ENCODE data around the gene DCDC2B.

Gene DCDC2B

DNA sequence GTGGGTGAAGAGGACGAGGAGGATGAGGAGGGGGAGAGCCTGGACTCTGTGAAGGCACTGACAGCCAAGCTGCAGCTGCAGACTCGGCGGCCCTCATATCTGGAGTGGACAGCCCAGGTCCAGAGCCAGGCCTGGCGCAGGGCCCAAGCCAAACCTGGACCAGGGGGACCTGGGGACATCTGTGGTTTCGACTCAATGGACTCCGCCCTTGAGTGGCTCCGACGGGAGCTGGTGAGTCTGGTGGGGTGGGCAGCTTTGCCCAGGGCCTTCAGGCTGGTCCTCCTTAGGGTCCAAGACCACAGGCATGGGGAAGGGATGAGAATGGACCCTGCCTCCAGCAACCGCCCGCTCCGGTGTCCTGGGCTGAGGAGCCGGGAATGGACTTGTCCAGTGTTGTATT, 38.6 kb downstream of the DCDC2B start:
- ChIA-PET POLR2A (no interaction called here), CTCF (interaction anchor here (1.1 to 14.4 kb wide), 22 partner anchors 9 to 127 kb away, joined by 3 to 156 read pairs (median 7); partner anchors contain the start of gene TXLNA)
- no peak for DNase-seq (ENCODE audit: extremely low spot score)
- TF ChIP-seq, protein P1, sequence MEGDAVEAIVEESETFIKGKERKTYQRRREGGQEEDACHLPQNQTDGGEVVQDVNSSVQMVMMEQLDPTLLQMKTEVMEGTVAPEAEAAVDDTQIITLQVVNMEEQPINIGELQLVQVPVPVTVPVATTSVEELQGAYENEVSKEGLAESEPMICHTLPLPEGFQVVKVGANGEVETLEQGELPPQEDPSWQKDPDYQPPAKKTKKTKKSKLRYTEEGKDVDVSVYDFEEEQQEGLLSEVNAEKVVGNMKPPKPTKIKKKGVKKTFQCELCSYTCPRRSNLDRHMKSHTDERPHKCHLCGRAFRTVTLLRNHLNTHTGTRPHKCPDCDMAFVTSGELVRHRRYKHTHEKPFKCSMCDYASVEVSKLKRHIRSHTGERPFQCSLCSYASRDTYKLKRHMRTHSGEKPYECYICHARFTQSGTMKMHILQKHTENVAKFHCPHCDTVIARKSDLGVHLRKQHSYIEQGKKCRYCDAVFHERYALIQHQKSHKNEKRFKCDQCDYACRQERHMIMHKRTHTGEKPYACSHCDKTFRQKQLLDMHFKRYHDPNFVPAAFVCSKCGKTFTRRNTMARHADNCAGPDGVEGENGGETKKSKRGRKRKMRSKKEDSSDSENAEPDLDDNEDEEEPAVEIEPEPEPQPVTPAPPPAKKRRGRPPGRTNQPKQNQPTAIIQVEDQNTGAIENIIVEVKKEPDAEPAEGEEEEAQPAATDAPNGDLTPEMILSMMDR (IDR thresholded peaks at IDR 0.05; ENCODE audit: control extremely low read depth, extremely low read depth, low read depth, missing control alignments): no peak

DNA sequence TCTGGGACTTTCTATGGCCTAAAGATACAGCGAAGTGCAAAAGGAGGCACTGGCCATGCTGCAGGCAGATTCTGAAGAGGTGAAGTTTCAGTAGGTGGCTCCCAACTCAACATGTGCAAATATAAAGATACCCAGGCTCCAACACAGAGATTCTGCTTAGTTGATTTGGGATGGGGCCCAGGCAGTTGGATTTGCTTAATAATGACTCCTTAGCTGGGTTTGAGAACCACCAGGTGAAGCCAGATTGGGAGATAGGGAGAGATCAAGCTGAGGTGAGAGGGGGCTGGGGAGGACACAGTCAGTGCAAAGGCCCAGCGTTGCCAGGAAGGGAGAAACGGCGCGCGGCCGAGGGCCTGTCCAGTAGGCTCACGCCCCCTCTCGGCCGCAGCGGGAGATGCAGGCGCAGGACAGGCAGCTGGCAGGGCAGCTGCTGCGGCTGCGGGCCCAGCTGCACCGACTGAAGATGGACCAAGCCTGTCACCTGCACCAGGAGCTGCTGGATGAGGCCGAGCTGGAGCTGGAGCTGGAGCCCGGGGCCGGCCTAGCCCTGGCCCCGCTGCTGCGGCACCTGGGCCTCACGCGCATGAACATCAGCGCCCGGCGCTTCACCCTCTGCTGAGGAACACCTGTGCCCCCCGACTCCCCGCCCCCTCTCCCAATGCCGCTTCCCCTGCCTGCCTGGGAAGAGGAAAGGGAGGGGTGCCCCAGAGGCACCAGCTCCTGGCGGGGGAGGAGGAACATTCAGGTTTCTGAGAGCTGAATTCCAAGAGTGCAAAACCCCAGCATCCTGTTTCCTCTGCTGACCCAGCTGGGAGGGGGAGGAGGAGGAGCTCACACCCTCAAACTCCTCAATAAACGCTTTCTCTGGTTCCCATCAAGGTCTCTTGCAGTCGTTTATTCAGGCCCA, 39.3 kb downstream of the DCDC2B start:
- TF ChIP-seq, protein P1 (IDR thresholded peaks at IDR 0.05; ENCODE audit: control extremely low read depth, extremely low read depth, low read depth, missing control alignments): peak; percentile 94
- ChIA-PET POLR2A (interaction anchor here (1.4 to 3.5 kb wide), 2 partner anchors 86 to 88 kb away, joined by 5 to 27 read pairs; partner anchors contain the start of gene MARCKSL1), CTCF (interaction anchor here (0.6 to 14.4 kb wide), 53 partner anchors 10 to 185 kb away, joined by 3 to 156 read pairs (median 4); partner anchors contain the start of genes BSDC1, HDAC1, IQCC and MARCKSL1)
- peak; percentile 87 for DNase-seq (ENCODE audit: extremely low spot score)

DNA sequence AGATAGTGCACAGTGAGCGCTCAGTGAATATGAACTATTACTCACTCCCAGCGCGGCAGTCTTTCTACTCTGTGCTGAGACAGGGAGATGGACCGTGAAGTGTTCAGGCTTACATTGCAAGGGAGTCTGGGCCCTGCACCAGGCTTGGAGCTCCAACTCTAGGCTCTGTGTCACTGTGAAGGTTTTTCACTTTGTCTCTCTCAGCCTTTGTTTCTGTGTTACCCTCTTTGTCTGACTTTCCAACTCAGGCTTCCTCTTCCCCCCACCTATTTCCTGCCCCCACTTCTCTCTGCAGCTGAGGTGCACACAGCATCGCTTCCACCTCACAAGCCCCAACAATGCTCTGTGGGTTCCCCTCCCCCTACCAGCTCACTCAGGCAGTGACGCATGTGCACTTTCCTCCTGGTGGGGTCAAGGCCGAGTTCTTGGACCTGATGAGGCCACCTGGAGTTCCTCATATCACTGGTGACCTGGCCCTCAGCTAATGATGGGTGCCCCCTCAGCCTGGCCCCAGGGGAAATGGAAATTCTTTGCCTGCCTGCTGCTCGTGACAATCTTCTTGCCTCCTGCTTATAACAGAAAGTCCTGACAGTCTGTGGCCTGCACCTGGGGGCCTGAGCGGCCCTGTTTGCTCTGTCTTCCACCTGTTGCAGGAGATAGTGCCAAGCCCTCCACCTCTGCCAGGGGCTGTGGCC, 41.1 kb downstream of the DCDC2B start:
- CTCF ChIA-PET: interaction anchor here (1.2 to 14.4 kb wide), 12 partner anchors 9 to 187 kb away, joined by 3 to 156 read pairs (median 10); partner anchors contain the start of gene KPNA6
- DNase-seq (ENCODE audit: extremely low spot score): peak; percentile 86
- TF ChIP-seq, protein P1 (IDR thresholded peaks at IDR 0.05; ENCODE audit: control extremely low read depth, extremely low read depth, low read depth, missing control alignments): no peak
- POLR2A ChIA-PET: interaction anchor here (0.6 to 3.5 kb wide), 4 partner anchors 9 to 314 kb away, joined by 3 to 27 read pairs (median 6); partner anchors contain the start of gene MARCKSL1

DNA sequence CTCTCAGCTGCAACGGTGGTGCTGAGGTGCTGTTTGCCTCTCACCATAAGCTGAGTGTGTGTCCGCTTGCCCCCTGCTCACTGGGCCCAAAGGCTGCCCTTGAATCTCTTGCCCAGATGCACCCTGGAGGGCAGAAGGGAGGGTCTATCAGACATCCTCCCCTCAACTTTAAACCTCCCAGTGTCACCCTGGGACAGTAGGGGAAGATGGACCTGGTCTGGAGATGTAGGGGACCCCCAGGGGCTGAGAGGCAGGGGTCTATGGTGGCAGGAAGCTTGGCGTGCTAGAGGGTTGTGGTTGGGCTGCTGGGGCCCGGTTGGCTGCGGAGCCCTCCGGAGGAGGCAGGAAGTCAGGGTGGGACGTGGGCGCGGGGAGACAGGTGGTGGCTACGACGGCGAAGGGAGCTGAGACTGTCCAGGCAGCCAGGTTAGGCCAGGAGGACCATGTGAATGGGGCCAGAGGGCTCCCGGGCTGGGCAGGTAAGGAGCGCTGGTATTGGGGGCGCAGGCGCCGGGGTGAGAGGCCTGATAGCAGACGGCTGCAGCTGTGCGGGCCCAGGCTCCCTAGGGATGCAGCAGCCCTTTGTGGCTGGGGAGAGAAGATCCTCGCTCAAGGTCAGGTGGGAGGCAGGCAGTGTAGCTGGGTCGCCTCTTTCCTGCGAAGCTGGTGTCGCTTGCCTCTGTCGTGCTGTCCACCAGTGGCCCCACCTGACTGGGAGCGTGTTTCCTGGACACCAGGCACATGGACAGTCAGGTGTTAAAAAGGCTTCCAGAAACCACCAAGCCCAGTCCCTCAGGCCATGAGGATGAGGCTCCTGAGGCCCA, 42.2 kb downstream of the DCDC2B start, which contains the start of gene LCK:
TSS of gene LCK (plus strand) at position 373 of the 824 bp plus-strand sequence. CDS start 23,065 bp downstream, outside the sequence.
- TF ChIP-seq, protein P1 (IDR thresholded peaks at IDR 0.05; ENCODE audit: control extremely low read depth, extremely low read depth, low read depth, missing control alignments): no peak
- CTCF ChIA-PET: interaction anchor here (0.6 to 14.4 kb wide), 9 partner anchors 8 to 150 kb away, joined by 3 to 156 read pairs (median 18); partner anchors contain the start of gene KPNA6
- peak; percentile 65 for DNase-seq (ENCODE audit: extremely low spot score)
- POLR2A ChIA-PET: interaction anchor here (0.7 to 3.5 kb wide), 3 partner anchors 10 to 85 kb away, joined by 3 to 27 read pairs (median 4); partner anchors contain the start of gene MARCKSL1

DNA sequence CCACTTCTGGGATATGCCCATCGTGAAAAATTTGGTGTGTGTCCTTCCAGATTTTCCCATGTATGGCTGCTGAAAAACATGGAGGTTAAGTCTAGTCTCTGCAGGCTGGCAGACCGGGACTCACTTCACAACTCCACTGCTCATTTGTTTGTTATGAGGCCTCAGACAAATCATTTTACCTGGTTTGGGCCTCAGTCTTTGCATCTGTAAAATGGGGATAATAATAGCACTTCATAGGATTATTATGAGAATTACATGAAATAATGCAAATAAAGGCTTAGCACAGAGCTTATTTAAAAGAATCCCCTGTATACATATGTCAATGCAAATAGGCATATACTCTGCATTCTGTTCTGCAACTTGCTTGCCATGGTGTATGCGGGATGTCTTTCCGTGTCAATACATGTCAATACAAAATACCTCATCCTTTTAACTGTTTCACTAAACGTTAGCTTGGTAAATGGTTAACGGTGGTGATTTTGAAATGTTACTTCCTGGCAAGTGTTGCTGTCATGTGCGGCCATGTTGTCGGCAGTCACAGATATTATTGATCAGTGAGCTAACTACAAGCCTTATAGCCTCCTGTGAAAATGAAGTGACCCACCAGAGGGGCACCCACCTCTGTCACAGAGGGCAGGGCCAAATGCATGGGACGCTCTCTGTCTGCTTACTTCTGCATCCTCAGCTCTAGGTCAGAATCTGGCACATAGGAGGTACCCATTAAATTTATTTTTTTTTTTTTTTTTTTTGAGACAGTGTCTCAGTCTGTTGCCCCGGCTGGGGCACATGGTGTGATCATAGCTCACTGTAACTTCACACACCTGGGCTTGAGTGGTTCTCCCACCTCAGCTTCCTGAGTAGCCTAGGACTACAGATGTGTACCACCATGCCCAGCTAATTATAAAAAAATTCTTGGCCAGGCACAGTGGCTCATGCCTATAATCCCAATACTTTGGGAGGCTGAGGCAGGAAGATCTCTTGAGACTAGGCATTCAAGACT, 46.5 kb downstream of the DCDC2B start:
- TF ChIP-seq, protein P1 (IDR thresholded peaks at IDR 0.05; ENCODE audit: control extremely low read depth, extremely low read depth, low read depth, missing control alignments): no peak
- no peak for DNase-seq (ENCODE audit: extremely low spot score)
- ChIA-PET CTCF (interaction anchor here (0.7 to 10.5 kb wide), 10 partner anchors 7 to 145 kb away, joined by 3 to 104 read pairs (median 5); partner anchors contain the start of genes FAM167B and LCK), POLR2A (interaction anchor here (0.7 kb wide), 2 partner anchors 55 to 75 kb away, joined by 3 read pairs; partner anchors contain the start of gene CCDC28B)
